Hematopoietic multipotent progenitor cell treated with erythropoietin and hydrocortisone succinate and interleukin-3 and kit ligand, for 15 days (in vitro differentiated cells): ENCODE results near the gene TEX50.
"Not testable (repeated sequence)": the region's sequence is repeated elsewhere in the genome, so short reads cannot be mapped to it uniquely, and the experiment has no call there.

Experiments
- DNase-seq: peaks from one replicate; pipeline ENCODE4 v3.0.0-alpha.2; 2015; ENCODE audit warnings: low spot score

TEX50 gene

GRCh38 chr1:173663159-173663558 is 28.0 kb downstream of the TEX50 start:
- no peak for DNase-seq

GRCh38 chr1:173666646-173667045 is 31.5 kb downstream of the TEX50 start:
- no peak for DNase-seq

GRCh38 chr1:173669491-173669941 is 34.4 kb downstream of the TEX50 start, which contains the start of gene ANKRD45:
TSS of gene ANKRD45 (minus strand) at chr1:173669851. CDS start at chr1:173659418, 10,433 bp downstream.
- DNase-seq = peak; percentile 46

GRCh38 chr1:173674496-173674895 is 39.4 kb downstream of the TEX50 start:
- DNase-seq = not testable (repeated sequence)

- not testable (repeated sequence) for DNase-seq
Measured at GRCh38 chr1:173680152-173680551, 45.0 kb downstream of the TEX50 start.

- no peak for DNase-seq
Measured at GRCh38 chr1:173682184-173682583, 47.0 kb downstream of the TEX50 start.

GRCh38 chr1:173683838-173684237 is 48.7 kb downstream of the TEX50 start:
- DNase-seq = not testable (repeated sequence)

GRCh38 chr1:173685121-173685520 is 50.0 kb downstream of the TEX50 start:
- not testable (repeated sequence) for DNase-seq
